ENCODE data around the gene CTBP1. TPM values are rescaled to one million over a fixed set of nuclear protein-coding genes. Genes with fewer than 3 reads are reported as not detected.

CTBP1 gene
- total and polyA plus RNA-seq, 9 of the 15 experiments (the other 6 are each of a cell fraction or from before 2014, with no cell fraction given), result 14.5 to 162 (median 68.2) TPM

GRCh38 chr4:1249731-1250526, 999 bp upstream of the CTBP1 start (continued):
- TF ChIP-seq ETS2 (tag; IDR thresholded peaks at IDR 0.05; ENCODE audit: borderline replicate concordance, poor library complexity, severe bottlenecking), result no peak
- TF ChIP-seq EZH2 (IDR thresholded peaks at IDR 0.05; ENCODE audit: borderline replicate concordance, low read depth, low read length), result no peak
- TF ChIP-seq MYC (IDR thresholded peaks at IDR 0.05; ENCODE audit: low read depth, low read length), result no peak
- peak; percentile 40; the same call in 1 of the 2 replicates for TF ChIP-seq MYC (CRISPR knock-in tag; IDR thresholded peaks at IDR 0.05; ENCODE audit: borderline replicate concordance, low read depth)
- no peak for TF ChIP-seq ETV6 (IDR thresholded peaks at IDR 0.05; ENCODE audit: borderline replicate concordance in 1 of 2, low read depth in 2 of 2, low read length in 1 of 2)
- TF ChIP-seq ETV6 (CRISPR knock-in tag; IDR thresholded peaks at IDR 0.05; ENCODE audit: borderline replicate concordance), result no peak
- no peak for TF ChIP-seq DNMT1 (IDR thresholded peaks at IDR 0.05)
- TF ChIP-seq ESRRB (CRISPR knock-in tag; IDR thresholded peaks at IDR 0.05; ENCODE audit: borderline replicate concordance), result no peak
- no peak for TF ChIP-seq HMBOX1 (IDR thresholded peaks at IDR 0.05)
- no peak for TF ChIP-seq ZBTB43 (CRISPR knock-in tag; IDR thresholded peaks at IDR 0.05)
- no peak for TF ChIP-seq FOS (IDR thresholded peaks at IDR 0.05; ENCODE audit: extremely low read depth, insufficient read length)
- no peak for TF ChIP-seq NR2F6 (CRISPR knock-in tag; IDR thresholded peaks at IDR 0.05)
- TF ChIP-seq KHSRP (IDR thresholded peaks at IDR 0.05), result no peak
- TF ChIP-seq ZNF354B (CRISPR knock-in tag; IDR thresholded peaks at IDR 0.05), result no peak
- TF ChIP-seq CBX8 (IDR thresholded peaks at IDR 0.05; ENCODE audit: borderline replicate concordance, extremely low read depth, low read depth, low read length, poor library complexity, severe bottlenecking), result no peak
- TF ChIP-seq SETDB1 (IDR thresholded peaks at IDR 0.05; ENCODE audit: low read length), result no peak
- TF ChIP-seq FUS (optimal IDR thresholded peaks at IDR 0.05; ENCODE audit: low read depth, low read length), result no peak
- no peak for TF ChIP-seq FOXA3 (CRISPR knock-in tag; conservative IDR thresholded peaks at IDR 0.05 in 1 of 2, IDR thresholded peaks at IDR 0.05 in 1 of 2)
- TF ChIP-seq CREBBP (IDR thresholded peaks at IDR 0.05; ENCODE audit: low read depth, low read length), result no peak
- 0 out of 2 replicates have a peak, but pooled peaks have one; percentile 36 for TF ChIP-seq ARID4B (CRISPR knock-in tag; IDR thresholded peaks at IDR 0.05)
- no peak for TF ChIP-seq ZNF175 (CRISPR knock-in tag; IDR thresholded peaks at IDR 0.05; ENCODE audit: low read depth)
- TF ChIP-seq NFIX (CRISPR knock-in tag; IDR thresholded peaks at IDR 0.05; ENCODE audit: low read depth), result no peak

All from K562 (cell line).